ENCODE results near the gene DRD5.
"Not testable (repeated sequence)": the region's sequence is repeated elsewhere in the genome, so short reads cannot be mapped to it uniquely, and the experiment has no call there.

Gene DRD5

DNA sequence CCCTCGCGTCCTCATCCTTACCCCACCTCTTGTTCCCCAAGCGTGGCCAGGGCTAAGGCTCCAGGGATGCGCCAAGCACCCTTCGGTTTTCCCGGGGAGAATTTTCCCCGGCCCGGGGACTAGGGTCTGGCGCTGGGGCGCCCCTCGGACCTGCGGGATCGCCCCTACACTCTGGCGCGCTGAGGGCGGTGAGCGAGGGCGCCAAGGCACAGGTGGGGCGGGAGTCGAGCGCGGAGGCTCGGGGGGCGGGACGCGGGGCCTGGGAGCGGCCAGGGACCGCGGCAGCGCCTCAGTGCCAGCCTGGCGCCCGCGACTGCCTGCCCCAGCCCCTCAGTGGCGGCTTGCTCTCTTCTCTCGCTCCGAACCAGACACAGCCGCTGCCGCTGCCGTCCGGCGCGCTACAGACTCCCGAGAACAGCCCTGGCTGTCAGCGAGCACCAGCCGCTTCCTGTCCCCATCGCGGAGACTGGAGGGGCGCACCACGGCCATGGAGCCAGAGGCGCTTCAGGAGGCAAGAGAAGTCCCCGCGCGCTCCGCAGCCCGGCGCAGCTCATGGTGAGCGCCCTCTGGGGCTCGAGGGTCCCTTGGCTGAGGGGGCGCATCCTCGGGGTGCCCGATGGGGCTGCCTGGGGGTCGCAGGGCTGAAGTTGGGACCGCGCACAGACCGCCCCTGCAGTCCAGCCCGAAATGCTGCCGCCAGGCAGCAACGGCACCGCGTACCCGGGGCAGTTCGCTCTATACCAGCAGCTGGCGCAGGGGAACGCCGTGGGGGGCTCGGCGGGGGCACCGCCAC is at the start of gene DRD5:
DRD5 (plus strand) TSS at position 292 of the 793 bp plus-strand sequence; CDS start at position 688, 396 bp downstream.
- TF ChIP-seq, protein P1, sequence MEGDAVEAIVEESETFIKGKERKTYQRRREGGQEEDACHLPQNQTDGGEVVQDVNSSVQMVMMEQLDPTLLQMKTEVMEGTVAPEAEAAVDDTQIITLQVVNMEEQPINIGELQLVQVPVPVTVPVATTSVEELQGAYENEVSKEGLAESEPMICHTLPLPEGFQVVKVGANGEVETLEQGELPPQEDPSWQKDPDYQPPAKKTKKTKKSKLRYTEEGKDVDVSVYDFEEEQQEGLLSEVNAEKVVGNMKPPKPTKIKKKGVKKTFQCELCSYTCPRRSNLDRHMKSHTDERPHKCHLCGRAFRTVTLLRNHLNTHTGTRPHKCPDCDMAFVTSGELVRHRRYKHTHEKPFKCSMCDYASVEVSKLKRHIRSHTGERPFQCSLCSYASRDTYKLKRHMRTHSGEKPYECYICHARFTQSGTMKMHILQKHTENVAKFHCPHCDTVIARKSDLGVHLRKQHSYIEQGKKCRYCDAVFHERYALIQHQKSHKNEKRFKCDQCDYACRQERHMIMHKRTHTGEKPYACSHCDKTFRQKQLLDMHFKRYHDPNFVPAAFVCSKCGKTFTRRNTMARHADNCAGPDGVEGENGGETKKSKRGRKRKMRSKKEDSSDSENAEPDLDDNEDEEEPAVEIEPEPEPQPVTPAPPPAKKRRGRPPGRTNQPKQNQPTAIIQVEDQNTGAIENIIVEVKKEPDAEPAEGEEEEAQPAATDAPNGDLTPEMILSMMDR (conservative IDR thresholded peaks at IDR 0.05): no peak
- TF ChIP-seq ZFX (IDR thresholded peaks at IDR 0.05): no peak
- H3K27ac ChIP-seq: no peak within 1 kb of the TSS

DNA sequence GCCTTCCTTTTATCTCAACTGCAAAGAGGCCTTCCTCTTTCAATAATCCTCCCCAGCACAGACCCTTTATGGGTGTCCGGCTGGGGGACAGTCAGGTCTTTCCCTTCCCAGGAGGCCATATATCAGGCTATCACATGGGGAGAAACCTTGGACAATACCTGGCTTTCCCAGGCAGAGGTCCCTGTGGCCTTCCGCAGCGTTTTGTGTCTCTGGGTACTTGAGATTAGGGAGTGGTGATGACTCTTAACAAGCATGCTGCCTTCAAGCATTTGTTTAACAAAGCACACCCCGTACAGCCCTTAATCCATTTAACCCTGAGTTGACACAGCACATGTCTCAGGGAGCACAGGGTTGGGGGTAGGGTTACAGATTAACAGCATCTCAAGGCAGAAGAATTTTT is 49.2 kb upstream of the DRD5 start:
- H3K27ac ChIP-seq: not testable (repeated sequence)

DNA sequence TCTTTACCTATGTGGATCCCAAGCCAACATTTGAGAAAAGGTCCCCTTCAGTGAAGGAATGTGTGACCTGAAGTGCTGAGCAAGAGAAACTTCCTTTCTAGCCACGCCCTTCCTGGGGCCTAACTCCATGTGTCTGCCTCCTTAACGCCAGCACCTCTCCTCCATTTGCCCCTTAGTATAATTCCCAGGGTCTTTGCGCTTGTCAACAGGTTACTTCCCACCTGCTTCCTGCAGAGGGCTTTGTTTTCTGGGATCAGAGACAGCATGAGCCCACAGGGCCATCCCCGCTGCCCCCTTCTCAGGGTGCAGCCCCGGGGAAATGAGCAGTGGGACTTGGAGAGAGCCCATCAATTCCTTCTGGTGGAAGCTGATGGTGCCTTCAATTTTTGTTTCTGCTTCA is 45.9 kb upstream of the DRD5 start:
- TF ChIP-seq, protein P1 (conservative IDR thresholded peaks at IDR 0.05): no peak
- TF ChIP-seq ZFX (IDR thresholded peaks at IDR 0.05): no peak
- no peak overlapping the region for H3K27ac ChIP-seq

DNA sequence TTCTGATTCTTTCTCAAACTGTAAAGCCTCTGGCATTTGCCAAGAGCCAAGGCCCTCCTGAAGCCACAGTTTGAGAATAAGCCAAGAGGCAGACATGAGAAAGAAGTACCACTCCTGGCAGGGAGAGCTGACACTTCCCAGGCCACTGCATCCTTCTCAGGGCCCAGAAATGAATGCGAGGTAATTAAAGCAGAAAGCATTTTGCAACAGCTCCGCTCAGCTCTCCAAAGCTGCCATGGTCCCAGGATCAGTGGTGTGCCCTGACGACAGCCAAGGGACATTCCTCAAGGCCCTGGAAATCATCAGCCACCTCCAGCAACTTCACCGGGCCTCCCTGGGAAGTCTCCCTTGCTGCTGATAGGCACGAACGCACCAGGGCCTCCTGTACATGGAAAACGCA is 44.2 kb upstream of the DRD5 start:
- H3K27ac ChIP-seq: not testable (repeated sequence)

DNA sequence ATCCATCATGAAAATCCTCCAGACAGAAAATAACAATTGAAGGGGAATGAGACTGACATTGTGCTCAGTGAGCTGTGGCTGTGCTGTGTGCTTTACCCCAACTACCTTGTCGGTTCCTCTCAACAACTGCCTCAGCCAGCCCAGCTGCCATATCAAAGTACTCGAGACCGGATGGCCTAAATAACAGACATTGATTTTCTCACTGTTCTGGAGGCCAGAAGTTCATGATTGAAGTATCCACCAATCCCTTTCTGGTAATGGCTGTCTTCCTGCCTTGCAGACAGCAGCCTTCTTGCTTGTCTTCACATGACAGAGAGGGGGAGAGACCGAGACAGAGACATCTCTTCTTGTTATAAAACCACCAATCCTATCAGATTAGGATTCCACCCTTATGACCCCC is 37.6 kb upstream of the DRD5 start:
- not testable (repeated sequence) for H3K27ac ChIP-seq

DNA sequence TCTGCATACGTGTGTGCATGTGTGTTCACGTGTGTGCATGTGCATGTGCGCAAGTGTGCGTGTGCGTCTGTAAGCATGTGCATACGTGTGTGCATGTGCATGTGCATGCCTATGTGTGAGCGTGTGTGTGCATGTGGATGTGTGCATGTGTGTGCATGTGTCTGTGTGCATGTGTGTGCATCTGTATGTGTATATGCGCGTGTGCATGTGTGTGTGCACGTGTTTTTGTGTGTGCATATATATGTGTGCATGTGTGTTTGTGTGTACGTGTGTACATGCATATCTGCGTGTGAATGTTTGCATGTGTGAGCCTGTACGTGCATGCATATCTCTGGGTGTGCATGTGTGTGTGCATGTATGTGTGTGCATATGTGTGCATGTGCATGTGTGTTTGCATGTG is 35.7 kb upstream of the DRD5 start:
- H3K27ac ChIP-seq: no peak overlapping the region
- TF ChIP-seq ZFX (IDR thresholded peaks at IDR 0.05): no peak
- TF ChIP-seq, protein P1 (conservative IDR thresholded peaks at IDR 0.05): no peak

DNA sequence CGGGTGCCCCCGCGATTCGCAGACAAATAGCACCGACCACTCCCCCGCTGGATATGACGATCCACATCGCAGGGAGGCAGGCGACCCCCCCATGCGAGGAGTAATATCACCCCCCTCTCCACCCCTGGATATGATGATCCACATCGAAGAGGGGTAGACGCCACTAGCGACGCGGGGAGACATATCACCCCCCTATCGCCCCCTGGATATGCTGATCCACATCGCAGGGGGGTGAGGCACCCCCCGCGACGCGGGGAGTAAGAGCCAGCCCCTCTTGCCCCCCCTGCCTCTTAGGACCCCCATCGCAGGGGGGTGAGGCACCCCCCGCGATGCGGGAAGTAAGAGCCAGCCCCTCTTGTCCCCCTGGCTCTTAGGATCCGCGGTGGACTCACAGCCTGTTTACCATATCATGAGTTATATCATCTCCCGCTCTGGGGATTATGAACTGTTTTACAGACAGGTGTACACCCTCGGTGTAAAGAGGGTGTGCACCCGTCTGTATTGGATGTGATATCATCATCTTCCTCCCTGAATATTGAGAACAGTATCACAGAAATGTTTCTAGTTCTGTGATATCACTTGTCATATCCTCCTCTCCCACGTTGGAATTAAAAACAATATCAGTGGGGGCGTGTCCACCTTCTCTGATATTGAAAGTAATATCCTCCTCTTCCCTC is 22.7 kb upstream of the DRD5 start:
- no peak overlapping the region for H3K27ac ChIP-seq

DNA sequence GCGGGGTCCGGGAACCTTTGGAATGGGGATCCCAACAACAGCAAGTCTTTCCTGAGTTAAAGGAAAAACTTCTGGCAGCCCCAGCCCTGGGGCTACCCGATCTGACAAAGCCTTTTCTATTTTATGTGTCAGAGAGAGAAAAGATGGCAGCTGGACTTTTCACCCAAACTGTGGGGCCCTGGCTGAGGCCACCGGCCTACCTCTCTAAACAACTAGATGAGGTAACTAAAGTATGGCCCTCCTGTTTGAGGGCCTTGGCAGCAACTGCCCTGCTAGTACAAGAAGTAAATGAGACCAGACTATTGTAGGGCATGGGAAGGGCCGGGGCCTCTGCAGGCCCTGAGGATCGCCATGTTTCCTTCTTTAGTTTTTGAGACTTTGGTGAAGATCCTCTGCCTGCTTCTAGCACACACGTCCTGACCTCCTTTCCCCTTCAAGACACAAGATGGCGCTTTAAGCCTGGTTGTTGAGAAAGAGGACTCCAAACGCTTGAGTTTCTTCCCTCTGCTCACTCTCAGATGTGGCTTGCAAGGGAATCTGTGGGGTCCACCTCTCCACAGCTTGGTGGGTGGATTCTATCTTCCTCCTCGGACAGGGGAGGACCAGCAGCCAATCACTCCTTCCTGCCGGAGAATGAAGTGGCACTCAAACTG is 18.5 kb upstream of the DRD5 start:
- no peak for TF ChIP-seq ZFX (IDR thresholded peaks at IDR 0.05)
- TF ChIP-seq, protein P1 (conservative IDR thresholded peaks at IDR 0.05): peak; percentile 71
- no peak overlapping the region for H3K27ac ChIP-seq

More for the DNA sequence above, 22.7 kb upstream of the DRD5 start:
- TF ChIP-seq ZFX (IDR thresholded peaks at IDR 0.05): no peak

DNA sequence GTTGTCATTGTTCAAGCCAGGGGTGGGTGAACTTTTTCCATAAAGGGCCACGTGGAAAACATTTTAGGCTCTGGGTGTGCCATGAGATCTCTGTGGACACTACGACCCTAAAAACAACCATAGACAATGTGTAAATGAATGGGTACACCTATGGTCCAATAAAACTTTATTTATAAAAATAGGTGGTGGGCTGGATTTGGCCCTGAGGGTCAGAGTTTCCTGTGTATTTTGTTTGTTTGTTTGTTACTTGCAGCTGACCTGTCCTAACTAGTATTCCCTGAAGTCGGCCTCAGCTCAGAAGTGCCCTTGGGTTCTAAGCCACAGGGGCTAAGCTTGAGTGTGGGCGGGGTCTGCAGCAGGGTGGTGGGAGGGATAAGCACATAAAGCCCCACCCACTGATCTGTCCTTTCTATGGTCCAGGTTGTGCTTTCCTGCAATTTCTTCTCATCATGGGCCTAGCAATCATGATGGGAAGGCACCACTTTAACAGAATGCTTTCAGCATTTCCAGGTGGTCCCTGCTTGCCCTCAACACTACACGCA is 17.2 kb upstream of the DRD5 start:
- H3K27ac ChIP-seq: no peak overlapping the region
- no peak for TF ChIP-seq ZFX (IDR thresholded peaks at IDR 0.05)

DNA sequence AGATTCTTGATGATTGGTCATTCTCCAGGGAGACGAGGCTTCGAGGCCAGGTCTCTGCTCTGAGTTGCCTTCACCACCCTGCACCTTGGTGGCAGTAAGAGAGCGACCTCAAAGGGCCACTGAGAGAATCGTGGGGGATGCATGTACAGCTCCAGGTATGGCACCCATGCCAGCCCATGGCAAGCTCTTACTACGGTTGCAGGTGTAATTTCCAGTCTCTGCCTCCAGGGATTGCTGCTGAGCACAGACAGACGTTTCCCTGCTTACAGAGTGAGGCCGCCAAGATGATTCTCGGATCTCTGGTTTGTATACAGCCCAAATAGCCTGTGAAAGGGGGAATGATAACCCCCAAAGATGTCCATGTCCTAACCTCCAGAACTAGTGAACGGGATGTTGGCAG is 16.3 kb upstream of the DRD5 start:
- no peak overlapping the region for H3K27ac ChIP-seq
- TF ChIP-seq, protein P1 (conservative IDR thresholded peaks at IDR 0.05): peak; percentile 32
- no peak for TF ChIP-seq ZFX (IDR thresholded peaks at IDR 0.05)

Measured in C4-2B (cell line).